IgD-negative memory B cell (primary cell): ENCODE measurements around the gene CNPY2. TPM values are rescaled to one million over a fixed set of nuclear protein-coding genes. Genes with fewer than 3 reads are reported as not detected.
"Not testable (repeated sequence)": the region's sequence is repeated elsewhere in the genome, so short reads cannot be mapped to it uniquely, and the experiment has no call there.

Experiments
- H3K27ac Mint-ChIP-seq, 3 donors: one replicate each; pipeline ENCODE4 v1.8.0; 2020 to 2022; ENCODE audit warnings: mild to moderate bottlenecking in 3 of 3, mixed read lengths in 3 of 3, moderate library complexity in 1 of 3
- H3K27me3 Mint-ChIP-seq: one replicate; pipeline ENCODE4 v1.8.0; 2021; ENCODE audit warnings: mixed read lengths
- H3K36me3 Mint-ChIP-seq: one replicate; pipeline ENCODE4 v1.8.0; 2020; ENCODE audit warnings: mild to moderate bottlenecking, mixed read lengths
- H3K4me1 Mint-ChIP-seq, 3 donors: one replicate each; pipeline ENCODE4 v1.8.0; 2020 to 2022; ENCODE audit warnings: mixed read lengths in 3 of 3, mild to moderate bottlenecking in 1 of 3
- H3K4me3 Mint-ChIP-seq, 4 donors: one replicate each; pipeline ENCODE4 v1.8.0; 2020 to 2022; ENCODE audit warnings: mild to moderate bottlenecking in 4 of 4, mixed read lengths in 4 of 4, moderate library complexity in 3 of 4
- H3K9me3 Mint-ChIP-seq, 3 donors: one replicate each; pipeline ENCODE4 v1.8.0; 2020 to 2021; ENCODE audit warnings: mixed read lengths in 3 of 3, mild to moderate bottlenecking in 1 of 3
- polyA plus RNA-seq: library from polyadenylated mRNA; unstranded; fragments of 300-500 nt; fragmentation: Illumina TruSeq; gene quantifications from one replicate; pipeline ENCODE4 v1.2.3, GENCODE V29; 2021

CNPY2 gene
- polyA plus RNA-seq, 1 donor from 2014 or later, result 160 TPM

DNA sequence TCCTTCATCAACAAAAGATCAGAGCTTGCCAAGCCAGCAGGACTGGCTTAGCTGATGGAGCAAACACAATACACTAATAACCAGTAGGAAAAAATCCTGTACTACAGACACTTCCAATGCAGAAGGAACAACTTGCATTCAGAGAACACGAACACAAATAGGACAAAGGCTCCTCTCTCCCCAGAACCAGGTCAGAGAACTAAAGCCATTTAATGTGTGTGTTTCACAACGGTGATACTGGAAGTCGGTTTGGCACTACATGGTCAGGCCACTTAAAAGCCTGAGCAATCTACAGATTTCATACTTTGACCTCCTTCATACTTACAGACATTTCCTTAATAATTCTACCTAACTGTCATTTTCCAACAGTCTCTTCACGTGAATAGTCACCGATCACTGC, 22.0 kb downstream of the CNPY2 start:
- peaks cover 2% of the 10 kb centered on the region for H3K36me3 Mint-ChIP-seq
- peaks cover 25 to 34% (median 28%) of the 10 kb centered on the region in 3 donors for H3K4me1 Mint-ChIP-seq
- H3K27ac Mint-ChIP-seq, result no peak overlapping the region
- H3K9me3 Mint-ChIP-seq, result no peaks in the 10 kb centered on the region
- no peak overlapping the region for H3K4me3 Mint-ChIP-seq
- no peaks in the 10 kb centered on the region for H3K27me3 Mint-ChIP-seq

DNA sequence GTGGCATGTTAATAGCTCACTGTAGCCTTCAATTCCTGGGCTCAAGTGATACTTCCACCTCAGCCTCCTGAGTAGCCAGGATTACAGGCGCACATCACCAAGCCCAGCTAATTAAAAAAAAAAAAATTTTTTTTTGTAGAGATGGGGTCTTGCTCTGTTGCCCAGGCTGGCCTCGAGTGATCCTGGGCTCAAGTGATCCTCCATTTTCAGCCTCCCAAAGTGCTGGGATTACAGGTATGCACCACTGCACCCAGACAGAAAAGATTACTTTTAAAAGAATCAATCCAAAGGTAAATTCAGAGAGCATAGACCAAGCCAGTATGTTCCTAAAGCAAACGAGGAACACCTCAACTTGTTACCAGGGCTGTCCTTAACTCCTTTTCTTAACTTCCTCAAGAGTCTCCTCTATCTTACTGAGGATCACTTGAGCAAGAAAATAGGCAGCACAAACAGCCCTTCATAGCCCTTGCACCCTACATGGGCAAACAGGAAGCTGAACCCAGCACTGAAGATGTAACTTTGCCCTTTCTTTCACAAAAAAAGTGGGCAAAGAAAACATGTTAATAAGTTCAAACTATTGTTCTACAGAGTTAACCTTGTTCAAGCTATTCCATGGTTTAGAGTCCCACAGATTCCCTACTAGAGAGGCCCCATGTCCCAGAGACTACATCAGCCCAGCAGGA, 26.9 kb downstream of the CNPY2 start:
- peaks cover 5 to 12% (median 8%) of the 10 kb centered on the region in 3 donors for H3K4me1 Mint-ChIP-seq
- peaks cover 2% of the 10 kb centered on the region for H3K36me3 Mint-ChIP-seq
- H3K4me3 Mint-ChIP-seq, result no peak overlapping the region
- H3K27ac Mint-ChIP-seq, result no peak overlapping the region
- no peaks in the 10 kb centered on the region for H3K27me3 Mint-ChIP-seq
- H3K9me3 Mint-ChIP-seq, result no peaks in the 10 kb centered on the region

DNA sequence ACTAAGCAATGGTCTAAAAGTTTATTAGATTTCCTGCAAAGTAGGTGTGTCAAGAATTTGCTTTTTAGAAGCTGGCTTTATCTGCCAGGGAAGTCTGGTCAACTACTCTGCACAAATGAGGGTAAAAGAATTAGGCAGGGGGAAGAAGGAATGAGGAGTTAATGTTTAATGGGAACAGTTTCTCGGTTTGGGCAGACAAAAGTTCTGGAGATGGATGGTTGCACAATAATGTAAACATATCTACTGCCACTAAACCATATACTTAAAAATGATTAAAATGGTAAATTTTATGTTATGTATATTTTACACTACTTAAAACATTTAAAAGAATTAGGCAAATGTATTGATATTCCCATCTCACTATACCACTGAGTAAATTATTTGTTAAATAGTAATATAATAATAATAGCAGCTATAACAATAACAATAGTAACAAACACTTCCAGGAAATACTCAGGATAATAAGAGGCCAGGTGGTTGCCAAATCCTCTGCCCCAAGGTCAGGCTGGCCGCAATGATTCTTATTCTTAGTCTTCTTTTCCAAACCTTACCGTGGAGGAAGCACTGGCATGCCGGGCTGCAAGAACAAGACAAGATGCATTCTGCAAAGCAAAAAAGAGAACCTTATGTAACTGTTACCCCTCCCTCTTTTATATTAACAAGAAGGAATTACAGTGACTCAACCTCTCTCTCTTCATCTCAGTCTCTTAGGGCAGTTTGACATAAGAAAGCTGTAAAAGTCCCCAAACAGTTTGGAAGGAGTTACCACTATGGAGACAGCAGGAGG, 29.6 kb downstream of the CNPY2 start:
- Mint-ChIP-seq H3K4me1 (peaks cover 0 to 13% (median 7%) of the 10 kb centered on the region in 3 donors), H3K27ac (peak overlapping the region in 1 of 3 donors; percentile 1), H3K36me3 (peaks cover 2% of the 10 kb centered on the region), H3K9me3 (no peaks in the 10 kb centered on the region), H3K27me3 (no peaks in the 10 kb centered on the region), H3K4me3 (no peak overlapping the region)

DNA sequence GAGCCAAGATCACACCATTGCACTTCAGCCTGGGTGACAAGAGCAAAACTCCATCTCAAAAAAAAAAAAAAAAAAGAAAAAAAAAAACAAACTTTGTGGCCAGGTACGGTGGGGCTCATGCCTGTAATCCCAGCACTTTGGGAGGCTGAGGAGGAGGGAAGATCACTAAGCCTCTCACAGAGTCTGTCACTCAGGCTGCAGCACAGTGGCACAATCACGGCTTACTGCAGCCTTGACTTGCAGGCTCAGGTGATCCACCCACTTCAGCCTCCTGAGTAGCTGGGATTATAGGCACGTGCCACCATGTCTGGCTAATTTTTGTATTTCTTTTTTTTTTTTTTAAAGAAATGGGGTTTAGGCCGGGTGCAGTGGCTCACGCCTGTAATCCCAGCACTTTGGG, 31.5 kb downstream of the CNPY2 start:
- H3K27me3 Mint-ChIP-seq, H3K27ac Mint-ChIP-seq, H3K36me3 Mint-ChIP-seq, H3K9me3 Mint-ChIP-seq, H3K4me3 Mint-ChIP-seq: not testable (repeated sequence)
- H3K4me1 Mint-ChIP-seq, result peaks cover 0 to 10% (median 7%) of the 10 kb centered on the region in 3 donors

DNA sequence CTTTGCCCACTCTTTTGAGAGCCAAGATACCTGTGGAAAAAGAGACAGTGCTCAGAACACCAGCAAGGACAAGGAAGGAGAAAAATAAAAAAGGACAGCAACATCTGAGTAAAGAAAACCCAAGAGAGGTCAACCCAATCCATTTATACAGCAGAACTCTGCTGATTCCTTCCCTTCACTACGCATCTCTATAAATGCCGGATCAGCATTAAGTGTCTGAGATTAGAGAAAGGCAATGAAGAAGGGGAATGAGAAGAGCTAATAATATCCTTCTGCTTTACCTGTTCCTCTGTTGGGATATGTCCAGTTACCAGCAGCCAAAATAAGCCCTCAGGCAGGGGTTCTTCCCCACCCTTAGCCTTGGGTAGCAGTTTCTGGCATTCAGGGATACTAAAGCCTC, 33.2 kb downstream of the CNPY2 start:
- H3K27me3 Mint-ChIP-seq, result no peaks in the 10 kb centered on the region
- H3K9me3 Mint-ChIP-seq, result no peaks in the 10 kb centered on the region
- no peak overlapping the region for H3K4me3 Mint-ChIP-seq
- H3K36me3 Mint-ChIP-seq, result peaks cover 8% of the 10 kb centered on the region
- peaks cover 0 to 10% (median 7%) of the 10 kb centered on the region in 3 donors for H3K4me1 Mint-ChIP-seq
- H3K27ac Mint-ChIP-seq, result peak overlapping the region in 1 of 3 donors; percentile 62

DNA sequence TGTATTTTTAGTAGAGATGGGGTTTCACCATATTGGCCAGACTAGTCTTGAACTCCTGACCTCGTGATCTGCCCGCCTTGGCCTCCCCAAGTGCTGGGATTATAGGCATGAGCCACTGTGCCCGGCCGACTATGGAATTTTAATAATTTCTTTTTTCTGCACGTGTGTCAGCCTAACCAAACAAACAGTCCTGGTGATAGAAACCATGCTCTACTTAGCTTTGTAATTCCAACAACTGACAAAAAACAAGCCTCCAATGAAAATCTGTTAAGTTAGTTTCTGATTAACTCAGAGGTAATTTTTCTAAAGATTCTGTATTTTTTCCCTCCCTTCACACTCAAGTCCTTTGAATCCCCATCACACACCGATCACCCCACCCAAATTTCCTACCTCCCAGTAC, 33.8 kb downstream of the CNPY2 start:
- peaks cover 8% of the 10 kb centered on the region for H3K36me3 Mint-ChIP-seq

DNA sequence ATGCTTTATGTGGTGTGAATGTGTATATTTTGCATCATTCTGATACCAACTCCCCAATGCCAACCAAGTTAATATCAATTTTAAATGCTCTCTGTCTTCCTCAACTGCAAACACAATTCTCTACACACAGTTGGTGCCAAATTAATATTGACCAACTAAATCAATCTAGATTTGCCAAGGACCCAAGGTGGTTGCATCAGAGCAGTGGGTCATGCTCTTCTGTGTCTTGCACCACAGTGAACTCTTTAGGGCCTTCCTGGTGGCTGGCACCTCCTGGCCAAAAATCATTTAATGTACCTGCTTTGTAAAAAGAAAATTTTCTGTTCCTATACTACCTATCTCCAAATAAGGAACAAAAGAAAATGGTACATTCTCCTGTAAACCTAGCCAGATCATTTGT, 34.9 kb downstream of the CNPY2 start:
- H3K4me1 Mint-ChIP-seq, result peaks cover 0 to 7% (median 3%) of the 10 kb centered on the region in 3 donors
- H3K36me3 Mint-ChIP-seq, result peaks cover 8% of the 10 kb centered on the region
- H3K27me3 Mint-ChIP-seq, result no peaks in the 10 kb centered on the region
- H3K9me3 Mint-ChIP-seq, result no peaks in the 10 kb centered on the region
- no peak overlapping the region for H3K4me3 Mint-ChIP-seq
- H3K27ac Mint-ChIP-seq, result no peak overlapping the region

More for the DNA sequence above, 33.8 kb downstream of the CNPY2 start:
- H3K27ac Mint-ChIP-seq, result peak overlapping the region in 1 of 3 donors; percentile 62
- no peaks in the 10 kb centered on the region for H3K9me3 Mint-ChIP-seq
- peak overlapping the region in 1 of 4 donors; percentile 23 for H3K4me3 Mint-ChIP-seq
- no peaks in the 10 kb centered on the region for H3K27me3 Mint-ChIP-seq
- peaks cover 0 to 10% (median 7%) of the 10 kb centered on the region in 3 donors for H3K4me1 Mint-ChIP-seq

DNA sequence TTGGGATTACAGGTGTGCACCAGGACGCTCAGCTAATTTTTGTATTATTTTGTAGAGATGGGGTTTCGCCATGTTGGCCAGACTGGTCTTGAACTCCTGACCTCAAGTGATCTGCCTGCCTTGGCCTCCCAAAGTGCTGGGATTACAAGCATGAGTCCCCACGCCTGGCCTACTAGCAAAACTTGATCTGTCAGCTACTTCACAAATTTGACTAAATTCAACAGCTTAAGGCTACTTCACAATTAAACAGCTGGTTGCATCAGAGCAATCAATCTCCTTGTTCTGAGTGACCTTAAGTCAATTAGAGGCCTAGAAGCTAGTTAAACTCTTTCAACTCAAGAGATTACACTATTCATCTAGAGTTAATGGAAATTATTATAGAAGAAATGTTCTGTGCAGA, 36.9 kb downstream of the CNPY2 start:
- no peaks in the 10 kb centered on the region for H3K9me3 Mint-ChIP-seq
- peaks cover 8% of the 10 kb centered on the region for H3K36me3 Mint-ChIP-seq
- H3K4me1 Mint-ChIP-seq, result peaks cover 0 to 7% (median 3%) of the 10 kb centered on the region in 3 donors
- H3K27me3 Mint-ChIP-seq, result no peaks in the 10 kb centered on the region
- no peak overlapping the region for H3K4me3 Mint-ChIP-seq
- H3K27ac Mint-ChIP-seq, result no peak overlapping the region

DNA sequence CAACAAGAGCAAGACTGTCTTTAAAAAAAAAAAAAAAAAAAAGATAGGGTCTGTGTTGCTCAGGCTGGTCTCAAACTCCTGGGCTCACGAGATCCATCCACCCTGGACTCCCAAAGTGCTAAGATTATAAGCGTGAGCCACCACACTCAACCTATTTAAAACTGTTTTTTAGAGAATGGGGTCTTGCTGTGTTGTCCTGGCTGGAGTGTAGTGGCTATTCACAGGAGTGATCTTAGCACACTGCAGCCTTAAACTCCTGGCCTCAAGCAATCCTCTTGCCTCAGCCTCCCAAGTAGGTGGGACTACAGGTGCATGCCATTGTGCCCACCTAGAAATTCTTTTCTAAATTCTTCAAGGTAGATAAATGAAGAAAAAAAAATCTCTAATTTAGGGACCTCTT, 41.5 kb downstream of the CNPY2 start:
- peaks cover 5% of the 10 kb centered on the region for H3K36me3 Mint-ChIP-seq
- H3K4me1 Mint-ChIP-seq, result peaks cover 0 to under 1% (median 0%) of the 10 kb centered on the region in 3 donors
- H3K27ac Mint-ChIP-seq, result no peak overlapping the region
- H3K4me3 Mint-ChIP-seq, result no peak overlapping the region
- H3K27me3 Mint-ChIP-seq, result no peaks in the 10 kb centered on the region
- H3K9me3 Mint-ChIP-seq, result no peaks in the 10 kb centered on the region

DNA sequence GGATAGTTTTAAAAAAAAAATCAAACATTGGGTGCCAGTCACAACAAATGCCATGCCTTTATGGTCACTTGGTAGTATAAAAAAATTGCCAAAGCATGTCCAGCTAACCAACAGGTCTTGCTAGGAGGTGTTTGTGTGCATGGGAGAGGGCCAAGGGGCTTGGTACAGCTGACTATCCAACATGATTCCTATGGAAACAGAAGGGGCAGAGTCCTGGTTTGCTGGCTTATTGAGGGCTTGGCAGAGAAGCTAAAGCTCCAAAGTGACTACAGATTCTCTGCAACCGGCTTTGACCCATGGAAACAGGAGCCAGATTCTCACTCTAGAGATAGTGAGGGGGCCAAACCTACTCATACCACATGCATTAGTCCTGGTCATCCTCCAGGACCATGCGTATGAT, 43.3 kb downstream of the CNPY2 start:
- H3K36me3 Mint-ChIP-seq, H3K27me3 Mint-ChIP-seq, H3K27ac Mint-ChIP-seq, H3K4me3 Mint-ChIP-seq, H3K4me1 Mint-ChIP-seq, H3K9me3 Mint-ChIP-seq: not testable (repeated sequence)

DNA sequence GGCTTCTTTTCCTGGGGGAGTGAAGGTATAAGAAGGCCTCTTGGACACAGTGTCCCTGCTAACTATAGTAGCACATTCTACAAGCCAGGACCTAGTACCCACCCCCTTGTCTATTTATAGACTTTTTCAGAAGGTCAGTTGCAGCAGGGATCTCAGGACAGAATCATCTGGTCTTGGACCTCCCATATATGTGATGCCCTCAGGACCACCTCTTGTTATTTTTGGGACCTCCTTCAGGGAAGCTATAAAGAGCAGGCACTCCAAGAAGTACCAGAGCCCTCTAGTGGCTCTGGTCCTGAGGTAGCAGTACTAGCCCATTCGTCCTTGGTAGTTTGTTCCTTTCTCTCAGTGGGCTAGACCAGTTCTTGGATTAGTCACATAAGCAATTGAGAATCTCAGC, 44.8 kb downstream of the CNPY2 start:
- H3K9me3 Mint-ChIP-seq, result no peaks in the 10 kb centered on the region
- H3K4me3 Mint-ChIP-seq, result no peak overlapping the region
- H3K27ac Mint-ChIP-seq, result no peak overlapping the region
- H3K36me3 Mint-ChIP-seq, result peaks cover 2% of the 10 kb centered on the region
- H3K4me1 Mint-ChIP-seq, result peaks cover 8 to 14% (median 9%) of the 10 kb centered on the region in 3 donors
- H3K27me3 Mint-ChIP-seq, result no peaks in the 10 kb centered on the region

DNA sequence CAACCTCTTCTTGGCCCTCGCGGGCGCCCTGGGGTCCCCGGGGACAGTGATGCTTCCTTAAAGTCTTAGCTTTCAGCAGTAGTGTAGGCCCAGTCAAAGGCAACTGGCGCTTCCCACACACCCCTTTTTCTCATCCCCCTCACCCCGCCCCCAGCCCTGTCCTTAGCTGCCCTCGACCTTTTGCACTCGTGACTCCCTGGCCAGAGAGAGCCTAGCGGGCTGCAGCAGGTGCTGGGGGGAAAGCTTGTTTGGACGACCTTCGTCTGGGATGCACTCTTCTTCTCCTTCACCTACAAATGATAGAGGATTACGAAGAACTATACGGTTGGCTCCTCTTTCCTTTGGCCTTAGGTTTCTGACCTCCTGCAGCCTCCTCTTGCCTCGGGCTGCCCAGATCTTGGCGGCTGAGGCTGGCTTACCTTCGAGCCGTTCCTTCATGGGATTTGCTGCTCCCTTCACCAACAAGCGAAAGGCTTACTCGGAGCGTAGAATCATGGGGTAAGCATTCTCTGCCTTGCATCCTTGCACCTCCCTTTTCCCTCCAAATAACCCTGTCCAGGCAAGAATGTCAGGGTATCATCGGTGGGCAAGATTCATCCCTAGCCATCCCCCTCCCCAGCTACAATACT, 48.2 kb downstream of the CNPY2 start:
- H3K27me3 Mint-ChIP-seq, result no peaks in the 10 kb centered on the region

DNA sequence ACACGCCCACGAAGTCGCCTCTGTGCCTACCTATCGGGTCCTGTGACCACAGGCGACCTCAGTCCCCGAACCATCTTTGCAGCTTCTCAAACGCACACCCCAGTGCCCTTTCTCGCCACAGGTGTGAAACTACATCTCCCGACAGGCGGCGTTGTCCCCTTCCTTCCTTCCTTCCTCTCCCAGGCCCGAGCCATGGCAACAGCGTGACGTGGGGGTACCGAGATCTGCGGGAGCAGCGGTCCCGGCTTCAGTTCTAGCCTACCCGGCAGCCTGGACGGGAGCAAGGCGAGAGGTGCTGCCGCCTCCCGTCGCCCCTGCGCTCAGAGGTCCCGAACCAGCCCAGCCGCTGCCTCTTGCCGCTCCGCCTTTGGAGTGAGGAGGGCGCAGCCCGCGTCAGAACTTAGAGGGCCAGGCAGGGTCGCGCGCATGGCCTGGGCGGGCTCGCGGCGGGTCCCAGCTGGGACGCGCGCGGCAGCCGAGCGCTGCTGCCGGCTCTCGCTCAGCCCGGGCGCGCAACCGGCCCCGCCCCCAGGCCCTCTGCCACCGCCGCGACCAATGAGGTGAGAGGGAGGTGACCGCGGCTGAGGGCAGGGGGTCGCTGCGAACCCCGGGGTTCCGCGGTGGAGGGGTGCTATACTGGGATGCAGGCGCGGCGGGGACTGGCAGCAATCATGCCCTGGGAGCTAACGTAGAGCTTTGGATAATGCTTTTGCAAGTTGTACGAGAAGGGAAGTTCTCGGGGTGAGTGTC, 48.9 kb downstream of the CNPY2 start, which contains the start of gene COQ10A:
TSS of gene COQ10A (plus strand) at position 250 of the 750 bp plus-strand sequence. CDS start at position 427, 177 bp downstream.
- Mint-ChIP-seq H3K9me3 (no peaks in the 10 kb centered on the region), H3K4me3 (peak within 1 kb of the TSS; percentile 94 to 99 (median 96)), H3K27ac (peak within 1 kb of the TSS; percentile 80 to 98 (median 93)), H3K36me3 (no peaks in the 10 kb centered on the region), H3K27me3 (no peaks in the 10 kb centered on the region), H3K4me1 (peaks cover 8 to 16% (median 9%) of the 10 kb centered on the region in 3 donors)

More for the DNA sequence above, 48.2 kb downstream of the CNPY2 start:
- Mint-ChIP-seq H3K9me3 (no peaks in the 10 kb centered on the region), H3K36me3 (no peaks in the 10 kb centered on the region), H3K27ac (peak overlapping the region; percentile 76 to 93 (median 80)), H3K4me1 (peaks cover 8 to 16% (median 9%) of the 10 kb centered on the region in 3 donors), H3K4me3 (peak overlapping the region; percentile 94 to 99 (median 96))

DNA sequence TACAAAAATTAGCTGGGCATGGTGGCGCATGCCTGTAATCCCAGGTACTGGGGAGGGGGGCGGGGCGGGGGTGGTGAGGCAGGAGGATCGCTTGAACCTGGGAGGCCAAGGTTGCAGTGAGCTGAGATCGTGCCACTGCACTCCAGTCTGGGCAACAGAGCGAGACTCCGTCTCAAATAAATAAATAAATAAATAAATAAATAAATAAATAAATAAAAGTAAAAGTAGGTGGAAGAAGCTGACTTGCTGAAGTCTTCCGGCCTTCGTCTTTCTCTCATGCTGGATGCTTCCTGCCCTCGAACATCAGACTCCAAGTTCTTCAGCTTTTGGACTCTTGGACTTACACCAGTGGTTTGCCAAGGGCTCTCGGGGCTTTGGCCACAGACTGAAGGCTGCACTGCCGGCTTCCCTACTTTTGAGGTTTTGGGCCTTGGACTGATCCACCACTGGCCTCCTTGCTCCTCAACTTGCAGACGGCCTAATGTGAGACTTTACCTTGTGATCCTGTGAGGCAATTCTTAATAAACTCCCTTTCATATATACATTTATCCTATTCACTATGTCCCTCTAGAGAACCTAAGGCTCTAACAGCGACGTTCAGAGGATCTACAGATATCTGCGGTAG, 49.6 kb downstream of the CNPY2 start:
- Mint-ChIP-seq H3K4me1 (peaks cover 8 to 16% (median 9%) of the 10 kb centered on the region in 3 donors), H3K27ac (peak overlapping the region; percentile 80 to 98 (median 93)), H3K4me3 (peak overlapping the region; percentile 94 to 99 (median 96))
- not testable (repeated sequence) for H3K36me3 Mint-ChIP-seq, H3K27me3 Mint-ChIP-seq, H3K9me3 Mint-ChIP-seq
